Panc1 (cell line): Measurements from ENCODE around the gene ITGB2. TPM values are rescaled to one million over a fixed set of nuclear protein-coding genes. Genes with fewer than 3 reads are reported as not detected.

Experiments used
- ATAC-seq: fragments of 200-7000 bp; cut with Tn5 transposase; 2 replicates; pipeline ENCODE4 v1.9.1; 2020; ENCODE audit warnings: mild to moderate bottlenecking, moderate library complexity
- BruUV-seq: library from RNA; stranded (reverse); fragments of 400-500 nt; replicated peaks from 2 replicates; lab custom pipeline; 2021; lab: Mats Ljungman, UMichigan
- CTCF ChIA-PET: fragments of 300-600 bp; sonication (Branson Sonifier 250); formaldehyde crosslinking; loops from one replicate; lab custom pipeline; 2022; ENCODE audit warnings: antibody characterized with exemption; lab: Charles Lee
- POLR2A ChIA-PET: fragments of 300-600 bp; sonication (Branson Sonifier 250); formaldehyde crosslinking; loops from one replicate; lab custom pipeline; 2022; ENCODE audit warnings: antibody characterized with exemption; lab: Charles Lee
- DNase-seq: peaks from one replicate; pipeline ENCODE4 v3.0.0-alpha.2; 2010; ENCODE audit warnings: low read depth, low spot score
- H3K27ac ChIP-seq: 2 replicates; pipeline ENCODE4 v1.5.1; 2011; ENCODE audit warnings: mild to moderate bottlenecking, low read length, inconsistent platforms
- H3K27me3 ChIP-seq: fragments of 200-500 bp; sonication (Bioruptor generic); 2 replicates; pipeline ENCODE4 v1.6.0; 2014; ENCODE audit warnings: low read length, inconsistent platforms; ENCODE audit not compliant: control insufficient read depth, insufficient read depth
- H3K36me3 ChIP-seq: fragments of 200-500 bp; sonication (Bioruptor generic); 2 replicates; pipeline ENCODE4 v1.5.1; 2014; ENCODE audit warnings: inconsistent platforms, mild to moderate bottlenecking, low read length, moderate library complexity; ENCODE audit not compliant: control insufficient read depth, insufficient read depth
- H3K4me1 ChIP-seq: 2 replicates; pipeline ENCODE4 v1.5.1; 2011; ENCODE audit warnings: inconsistent platforms, mild to moderate bottlenecking, low read length, moderate library complexity; ENCODE audit not compliant: control insufficient read depth, insufficient read depth
- H3K4me3 ChIP-seq, 2 experiments: 2 replicates each; pipeline ENCODE4 v1.5.1; 2011 to 2012; ENCODE audit warnings: low read depth in 2 of 2, low read length in 2 of 2, mild to moderate bottlenecking in 2 of 2, inconsistent platforms in 1 of 2, moderate library complexity in 1 of 2
- H3K9me3 ChIP-seq: fragments of 200-500 bp; sonication (Bioruptor generic); 2 replicates; pipeline ENCODE4 v1.5.1; 2014; ENCODE audit warnings: low read depth, mild to moderate bottlenecking, inconsistent platforms, low read length, moderate library complexity; ENCODE audit not compliant: control insufficient read depth, insufficient read depth
- POLR2AphosphoS5 ChIP-seq: IDR thresholded peaks from 2 replicates; pipeline ENCODE4 v1.6.1; 2012; ENCODE audit warnings: mild to moderate bottlenecking, low read depth, low read length, moderate library complexity
- SIN3A ChIP-seq: IDR thresholded peaks from 2 replicates; pipeline ENCODE4 v1.6.1; 2012; ENCODE audit warnings: low read depth, mild to moderate bottlenecking, low read length, moderate library complexity, borderline replicate concordance; ENCODE audit not compliant: insufficient read depth
- TCF7L2 ChIP-seq: IDR thresholded peaks from 2 replicates; pipeline ENCODE4 v1.6.1; 2011; ENCODE audit warnings: mild to moderate bottlenecking, low read depth, low read length, inconsistent platforms
- in situ Hi-C: cut with HindIII; loops from 2 replicates; pipeline ENCODE4 v1.10.0; 2016; ENCODE audit warnings: low sequenced_read_pairs, low pct_unique_long_range_greater_than_20kb
- intact Hi-C: fragments of 100-400 bp; cut with micrococcal nuclease; formaldehyde crosslinking; loops from one replicate; pipeline ENCODE4 v1.10.0; 2022; ENCODE audit not compliant: unreplicated experiment
- total RNA-seq: library from RNA; stranded (reverse); gene quantifications from one replicate; pipeline ENCODE4 v1.2.1, GENCODE V29; 2021; ENCODE audit not compliant: unreplicated experiment
- TF ChIP-seq, protein P1 (sequence below), 2 experiments: IDR thresholded peaks; 2 replicates each; pipeline ENCODE4 v1.6.1; 2011 to 2012; ENCODE audit warnings: low read depth in 2 of 2, control low read depth in 1 of 2, low read length in 1 of 2, mild to moderate bottlenecking in 1 of 2, moderate library complexity in 1 of 2; ENCODE audit not compliant: insufficient read depth in 1 of 2
- TF ChIP-seq, protein P2 (sequence below): fragments of 450-650 bp; IDR thresholded peaks from 2 replicates; pipeline ENCODE4 v1.5.1; 2017; ENCODE audit warnings: mild to moderate bottlenecking

ITGB2 gene
- total RNA-seq, 1 experiment from 2014 or later = 3.0 TPM

DNA sequence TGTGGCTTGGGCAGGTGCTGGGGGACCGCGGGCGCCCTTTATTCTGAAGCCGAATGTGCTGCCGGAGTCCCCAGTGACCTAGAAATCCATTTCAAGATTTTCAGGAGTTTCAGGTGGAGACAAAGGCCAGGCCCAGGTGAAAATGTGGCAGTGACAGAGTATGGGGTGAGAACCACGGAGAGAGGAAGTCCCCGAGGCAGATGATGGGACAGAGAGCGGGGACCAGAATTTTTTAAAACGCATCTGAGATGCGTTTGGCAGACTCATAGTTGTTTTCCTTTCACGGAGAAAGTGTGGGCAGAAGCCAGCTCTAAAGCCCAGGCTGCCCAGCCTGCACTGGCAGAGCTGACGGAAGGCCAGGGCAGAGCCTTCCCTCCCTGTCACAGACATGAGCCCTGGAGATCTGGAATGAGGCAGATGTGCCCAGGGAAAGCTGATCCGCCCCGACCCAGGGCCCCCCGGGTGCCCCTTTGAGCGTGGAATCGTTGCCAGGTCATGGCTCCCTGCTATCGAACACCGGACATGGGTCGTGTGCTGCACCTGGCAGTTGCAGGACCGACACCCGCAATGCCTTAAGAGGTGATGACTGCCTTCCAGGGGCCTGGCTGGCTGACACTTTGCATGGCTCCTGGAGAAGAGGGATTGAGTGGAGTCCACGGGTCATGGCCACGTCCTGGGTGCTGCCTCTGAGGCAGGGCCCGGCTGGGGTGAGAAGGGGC lies 12.7 kb upstream of the ITGB2 start:
- ChIA-PET POLR2A (no interaction called here), CTCF (interaction anchor here (0.7 kb wide), 1 partner anchor 45 kb away, joined by 3 read pairs; no protein-coding TSS in a partner anchor)
- Histone ChIP-seq H3K36me3 (no peaks in the 10 kb centered on the region), H3K4me1 (peaks cover 8% of the 10 kb centered on the region), H3K27me3 (no peaks in the 10 kb centered on the region), H3K9me3 (no peaks in the 10 kb centered on the region), H3K27ac (no peak overlapping the region), H3K4me3 (no peak overlapping the region)
- no peak for DNase-seq
- in situ Hi-C loops (no loop called here), intact Hi-C loops (loop anchor here (5.0 kb wide), 1 partner anchor 41 kb away; no protein-coding TSS in a partner anchor)
- TF ChIP-seq TCF7L2 (no peak), POLR2AphosphoS5 (no peak), SIN3A (no peak)
- TF ChIP-seq, protein P1, sequence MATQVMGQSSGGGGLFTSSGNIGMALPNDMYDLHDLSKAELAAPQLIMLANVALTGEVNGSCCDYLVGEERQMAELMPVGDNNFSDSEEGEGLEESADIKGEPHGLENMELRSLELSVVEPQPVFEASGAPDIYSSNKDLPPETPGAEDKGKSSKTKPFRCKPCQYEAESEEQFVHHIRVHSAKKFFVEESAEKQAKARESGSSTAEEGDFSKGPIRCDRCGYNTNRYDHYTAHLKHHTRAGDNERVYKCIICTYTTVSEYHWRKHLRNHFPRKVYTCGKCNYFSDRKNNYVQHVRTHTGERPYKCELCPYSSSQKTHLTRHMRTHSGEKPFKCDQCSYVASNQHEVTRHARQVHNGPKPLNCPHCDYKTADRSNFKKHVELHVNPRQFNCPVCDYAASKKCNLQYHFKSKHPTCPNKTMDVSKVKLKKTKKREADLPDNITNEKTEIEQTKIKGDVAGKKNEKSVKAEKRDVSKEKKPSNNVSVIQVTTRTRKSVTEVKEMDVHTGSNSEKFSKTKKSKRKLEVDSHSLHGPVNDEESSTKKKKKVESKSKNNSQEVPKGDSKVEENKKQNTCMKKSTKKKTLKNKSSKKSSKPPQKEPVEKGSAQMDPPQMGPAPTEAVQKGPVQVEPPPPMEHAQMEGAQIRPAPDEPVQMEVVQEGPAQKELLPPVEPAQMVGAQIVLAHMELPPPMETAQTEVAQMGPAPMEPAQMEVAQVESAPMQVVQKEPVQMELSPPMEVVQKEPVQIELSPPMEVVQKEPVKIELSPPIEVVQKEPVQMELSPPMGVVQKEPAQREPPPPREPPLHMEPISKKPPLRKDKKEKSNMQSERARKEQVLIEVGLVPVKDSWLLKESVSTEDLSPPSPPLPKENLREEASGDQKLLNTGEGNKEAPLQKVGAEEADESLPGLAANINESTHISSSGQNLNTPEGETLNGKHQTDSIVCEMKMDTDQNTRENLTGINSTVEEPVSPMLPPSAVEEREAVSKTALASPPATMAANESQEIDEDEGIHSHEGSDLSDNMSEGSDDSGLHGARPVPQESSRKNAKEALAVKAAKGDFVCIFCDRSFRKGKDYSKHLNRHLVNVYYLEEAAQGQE (IDR thresholded peaks at IDR 0.05; ENCODE audit: insufficient read depth in 1 of 2, low read depth in 2 of 2, low read length in 1 of 2) = no peak
- TF ChIP-seq, protein P2, sequence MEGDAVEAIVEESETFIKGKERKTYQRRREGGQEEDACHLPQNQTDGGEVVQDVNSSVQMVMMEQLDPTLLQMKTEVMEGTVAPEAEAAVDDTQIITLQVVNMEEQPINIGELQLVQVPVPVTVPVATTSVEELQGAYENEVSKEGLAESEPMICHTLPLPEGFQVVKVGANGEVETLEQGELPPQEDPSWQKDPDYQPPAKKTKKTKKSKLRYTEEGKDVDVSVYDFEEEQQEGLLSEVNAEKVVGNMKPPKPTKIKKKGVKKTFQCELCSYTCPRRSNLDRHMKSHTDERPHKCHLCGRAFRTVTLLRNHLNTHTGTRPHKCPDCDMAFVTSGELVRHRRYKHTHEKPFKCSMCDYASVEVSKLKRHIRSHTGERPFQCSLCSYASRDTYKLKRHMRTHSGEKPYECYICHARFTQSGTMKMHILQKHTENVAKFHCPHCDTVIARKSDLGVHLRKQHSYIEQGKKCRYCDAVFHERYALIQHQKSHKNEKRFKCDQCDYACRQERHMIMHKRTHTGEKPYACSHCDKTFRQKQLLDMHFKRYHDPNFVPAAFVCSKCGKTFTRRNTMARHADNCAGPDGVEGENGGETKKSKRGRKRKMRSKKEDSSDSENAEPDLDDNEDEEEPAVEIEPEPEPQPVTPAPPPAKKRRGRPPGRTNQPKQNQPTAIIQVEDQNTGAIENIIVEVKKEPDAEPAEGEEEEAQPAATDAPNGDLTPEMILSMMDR = no peak
- BruUV-seq = no TSS peak
- ATAC-seq = no peak

DNA sequence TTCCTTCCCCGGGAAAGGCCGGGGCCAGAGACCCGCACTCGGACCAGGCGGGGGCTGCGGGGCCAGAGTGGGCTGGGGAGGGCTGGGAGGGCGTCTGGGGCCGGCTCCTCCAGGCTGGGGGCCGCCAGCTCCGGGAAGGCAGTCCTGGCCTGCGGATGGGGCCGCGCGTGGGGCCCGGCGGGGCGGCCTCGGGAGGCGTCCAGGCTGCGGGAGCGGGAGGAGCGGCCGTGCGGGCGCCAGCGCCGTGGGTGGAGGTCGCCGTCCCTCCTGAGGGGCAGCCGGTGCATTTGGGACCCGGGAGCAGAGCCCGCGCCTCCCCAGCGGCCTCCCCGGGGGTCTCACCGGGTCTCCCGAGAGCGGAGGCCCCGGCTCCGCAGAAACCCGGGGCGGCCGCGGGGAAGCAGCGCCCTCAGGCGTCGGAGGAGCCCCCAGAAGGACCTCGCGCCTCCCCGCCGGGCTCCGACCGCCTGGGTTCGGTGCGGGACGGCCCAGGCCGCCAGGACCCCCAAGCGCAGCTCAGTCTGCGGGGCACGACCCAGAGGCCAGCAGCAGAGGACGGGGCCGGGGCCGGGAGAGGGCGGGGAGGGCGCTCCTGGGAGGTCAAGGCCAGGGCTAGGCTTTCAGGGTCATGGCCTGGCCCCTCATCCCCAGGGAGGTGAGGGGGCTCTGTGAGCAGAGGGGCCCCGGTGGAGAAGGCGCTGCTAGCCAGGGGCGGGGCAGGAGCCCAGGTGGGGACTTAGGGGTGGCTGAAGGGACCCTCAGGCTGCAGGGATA lies 11.9 kb upstream of the ITGB2 start:
- POLR2A ChIA-PET = interaction anchor here (0.6 kb wide), 1 partner anchor 19 kb away, joined by 8 read pairs; no protein-coding TSS in a partner anchor
- Histone ChIP-seq H3K27ac (0 out of 2 replicates have a peak overlapping the region, but pooled peaks have one; percentile 34), H3K4me1 (peaks cover 16% of the 10 kb centered on the region), H3K9me3 (no peaks in the 10 kb centered on the region), H3K4me3 (peak overlapping the region; percentile 29 to 48), H3K36me3 (no peaks in the 10 kb centered on the region), H3K27me3 (no peaks in the 10 kb centered on the region)
- intact Hi-C loops (loop anchor here (5.0 kb wide), 1 partner anchor 40 kb away; no protein-coding TSS in a partner anchor), in situ Hi-C loops (no loop called here)
- ATAC-seq = peak; percentile 56
- TF ChIP-seq, protein P2 = peak; percentile 87
- TF ChIP-seq, protein P1 (IDR thresholded peaks at IDR 0.05; ENCODE audit: insufficient read depth in 1 of 2, low read depth in 2 of 2, low read length in 1 of 2) = no peak
- no peak for DNase-seq
- CTCF ChIA-PET = interaction anchor here (0.5 to 1.0 kb wide), 9 partner anchors 35 to 170 kb away, joined by 3 to 8 read pairs (median 5); no protein-coding TSS in a partner anchor
- no TSS peak for BruUV-seq
